CD4-positive, alpha-beta T cell (primary cell): Measurements from ENCODE around the gene KRTAP5-8. TPM values are rescaled to one million over a fixed set of nuclear protein-coding genes. Genes with fewer than 3 reads are reported as not detected.
"Not testable (repeated sequence)": the region's sequence is repeated elsewhere in the genome, so short reads cannot be mapped to it uniquely, and the experiment has no call there.

Experiments
- ATAC-seq: fragments of 200-7000 bp; cut with Tn5 transposase; one replicate; pipeline ENCODE4 v1.10.0; 2022; ENCODE audit warnings: mild to moderate bottlenecking; ENCODE audit not compliant: poor library complexity
- CTCF ChIA-PET: fragments of 350-600 bp; sonication (Branson Sonifier 250); formaldehyde crosslinking; loops from one replicate; lab custom pipeline; 2021; ENCODE audit warnings: antibody characterized with exemption, inconsistent platforms; lab: Charles Lee
- POLR2A ChIA-PET: fragments of 350-600 bp; sonication (Branson Sonifier 250); formaldehyde crosslinking; loops from one replicate; lab custom pipeline; 2021; ENCODE audit warnings: antibody characterized with exemption, inconsistent platforms; lab: Charles Lee
- DNase-seq, 14 experiments: peaks; one replicate each; pipeline ENCODE4 v3.0.0-alpha.2; 2013 to 2020; ENCODE audit warnings: mixed read lengths in 2 of 14
- H3K27ac ChIP-seq, 2 donors: one replicate each; pipeline versions ENCODE4 v1.5.1 to v1.7.0; 2013; ENCODE audit warnings: low read length in 2 of 2, low read depth in 1 of 2, mild to moderate bottlenecking in 1 of 2
- H3K27me3 ChIP-seq, 2 experiments: 1 replicate in 1 of 2; 2 replicates in 1 of 2; pipeline versions ENCODE4 v1.6.1 to v1.7.0; 2013; ENCODE audit warnings: low read length in 2 of 2, control low read depth in 1 of 2, mild to moderate bottlenecking in 1 of 2, moderate library complexity in 1 of 2; ENCODE audit not compliant: insufficient read depth in 2 of 2, control insufficient read depth in 1 of 2
- H3K36me3 ChIP-seq: one replicate; pipeline ENCODE4 v1.6.1; 2013; ENCODE audit warnings: low read length, control low read depth; ENCODE audit not compliant: insufficient read depth
- H3K4me1 ChIP-seq: one replicate; pipeline ENCODE4 v1.6.1; 2013; ENCODE audit warnings: low read length, control low read depth; ENCODE audit not compliant: insufficient read depth
- H3K4me3 ChIP-seq: one replicate; pipeline ENCODE4 v1.5.1; 2013; ENCODE audit warnings: mild to moderate bottlenecking, low read length, moderate library complexity
- H3K9me3 ChIP-seq, 2 experiments: 1 replicate in 1 of 2; 2 replicates in 1 of 2; pipeline versions ENCODE4 v1.6.1 to v1.7.0; 2013; ENCODE audit warnings: low read length in 2 of 2, mild to moderate bottlenecking in 2 of 2, control low read depth in 1 of 2, moderate library complexity in 1 of 2; ENCODE audit not compliant: control insufficient read depth in 1 of 2, insufficient read depth in 1 of 2
- H3K27ac Mint-ChIP-seq: one replicate; pipeline ENCODE4 v1.8.0; 2020; ENCODE audit warnings: mixed read lengths
- H3K27me3 Mint-ChIP-seq: one replicate; pipeline ENCODE4 v1.8.0; 2021; ENCODE audit warnings: mixed read lengths
- H3K36me3 Mint-ChIP-seq: one replicate; pipeline ENCODE4 v1.8.0; 2021; ENCODE audit warnings: low read depth, mixed read lengths
- H3K4me1 Mint-ChIP-seq: one replicate; pipeline ENCODE4 v1.8.0; 2021; ENCODE audit warnings: low read depth, mixed read lengths
- H3K4me3 Mint-ChIP-seq: one replicate; pipeline ENCODE4 v1.8.0; 2020; ENCODE audit warnings: mild to moderate bottlenecking, mixed read lengths
- H3K9me3 Mint-ChIP-seq: one replicate; pipeline ENCODE4 v1.8.0; 2020; ENCODE audit warnings: mixed read lengths
- intact Hi-C, 2 experiments: fragments of 100-400 bp; cut with DNase I in 1 of 2; cut with micrococcal nuclease in 1 of 2; formaldehyde crosslinking; loops; one replicate each; pipeline versions ENCODE4 v1.15.1 to v1.9.0; 2023 to 2025; cut with DNase I, micrococcal nuclease
- total RNA-seq, 174 experiments: library from RNA in 2 of 174; stranded (reverse) in 2 of 174; gene quantifications; one replicate each; pipeline ENCODE4 v1.2.3 and lab custom pipeline; 2021 to 2026
- TF ChIP-seq, protein P1 (sequence below): fragments of 200-600 bp; IDR thresholded peaks from one replicate; pipeline ENCODE4 v1.8.0; 2022; ENCODE audit warnings: antibody characterized with exemption, mild to moderate bottlenecking

Gene KRTAP5-8
- total RNA-seq, 2 experiments from 2014 or later = not detected

DNA sequence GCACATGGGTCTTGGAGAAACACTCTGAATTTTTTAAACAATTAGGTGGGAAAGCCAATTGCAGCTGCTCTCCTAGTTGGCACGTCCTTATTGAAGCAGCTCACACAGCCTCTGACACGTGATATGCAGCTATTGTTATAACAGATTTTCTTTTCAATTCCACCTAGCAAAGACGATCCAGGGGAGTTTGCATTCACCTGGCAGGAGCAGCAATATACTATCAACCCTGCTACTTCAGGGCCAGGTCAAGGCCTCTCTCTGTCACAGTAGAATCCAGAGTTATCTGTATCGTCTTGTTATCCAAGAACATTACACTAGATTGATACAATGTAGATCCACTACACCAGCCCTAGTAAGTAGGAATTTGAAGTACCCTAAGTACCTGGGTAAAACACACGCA lies 36.6 kb downstream of the KRTAP5-8 start:
- Mint-ChIP-seq H3K4me1 (no peaks in the 10 kb centered on the region), H3K27ac (no peak overlapping the region), H3K9me3 (no peaks in the 10 kb centered on the region), H3K27me3 (peaks cover 12% of the 10 kb centered on the region), H3K36me3 (no peaks in the 10 kb centered on the region), H3K4me3 (no peak overlapping the region)
- ATAC-seq (no peak), DNase-seq (no peak)
- TF ChIP-seq, protein P1, sequence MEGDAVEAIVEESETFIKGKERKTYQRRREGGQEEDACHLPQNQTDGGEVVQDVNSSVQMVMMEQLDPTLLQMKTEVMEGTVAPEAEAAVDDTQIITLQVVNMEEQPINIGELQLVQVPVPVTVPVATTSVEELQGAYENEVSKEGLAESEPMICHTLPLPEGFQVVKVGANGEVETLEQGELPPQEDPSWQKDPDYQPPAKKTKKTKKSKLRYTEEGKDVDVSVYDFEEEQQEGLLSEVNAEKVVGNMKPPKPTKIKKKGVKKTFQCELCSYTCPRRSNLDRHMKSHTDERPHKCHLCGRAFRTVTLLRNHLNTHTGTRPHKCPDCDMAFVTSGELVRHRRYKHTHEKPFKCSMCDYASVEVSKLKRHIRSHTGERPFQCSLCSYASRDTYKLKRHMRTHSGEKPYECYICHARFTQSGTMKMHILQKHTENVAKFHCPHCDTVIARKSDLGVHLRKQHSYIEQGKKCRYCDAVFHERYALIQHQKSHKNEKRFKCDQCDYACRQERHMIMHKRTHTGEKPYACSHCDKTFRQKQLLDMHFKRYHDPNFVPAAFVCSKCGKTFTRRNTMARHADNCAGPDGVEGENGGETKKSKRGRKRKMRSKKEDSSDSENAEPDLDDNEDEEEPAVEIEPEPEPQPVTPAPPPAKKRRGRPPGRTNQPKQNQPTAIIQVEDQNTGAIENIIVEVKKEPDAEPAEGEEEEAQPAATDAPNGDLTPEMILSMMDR = no peak
- Histone ChIP-seq H3K27me3 (no peaks in the 10 kb centered on the region), H3K36me3 (no peaks in the 10 kb centered on the region), H3K9me3 (no peaks in the 10 kb centered on the region), H3K4me3 (no peak overlapping the region), H3K4me1 (no peaks in the 10 kb centered on the region), H3K27ac (no peak overlapping the region)
- ChIA-PET POLR2A (no interaction called here), CTCF (no interaction called here)
- intact Hi-C loops = no loop called here

DNA sequence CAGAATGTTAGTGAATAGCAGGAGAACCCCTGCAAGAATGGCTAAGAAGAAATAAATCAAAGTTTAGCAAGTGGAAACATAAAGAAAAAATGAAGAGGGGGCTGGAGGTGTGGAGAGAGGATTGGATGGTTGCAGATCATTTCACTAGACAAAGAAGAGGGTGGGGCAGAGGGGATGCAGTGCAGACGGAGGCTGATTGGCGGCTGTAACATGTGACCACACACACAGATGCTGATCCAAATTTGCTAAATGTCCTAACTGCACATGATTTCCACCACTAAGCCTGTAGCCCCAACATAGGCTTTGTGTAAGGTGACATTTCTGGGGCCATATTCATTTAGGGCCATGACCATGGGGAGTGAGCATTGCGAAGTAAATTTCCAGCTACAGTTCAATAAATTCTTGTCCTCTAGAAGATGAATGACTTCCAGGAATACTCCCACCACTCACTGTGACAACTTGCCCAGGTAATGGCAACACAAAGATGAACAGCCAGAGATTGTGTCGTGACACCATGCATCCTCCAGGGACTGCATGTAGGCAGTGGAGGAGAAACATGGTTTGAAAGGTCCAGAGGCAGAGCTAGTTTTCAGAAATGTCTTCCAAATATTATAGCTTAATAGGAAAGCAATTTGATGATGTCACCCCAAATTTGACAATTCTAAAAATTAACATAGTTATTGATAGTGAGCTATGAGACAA lies 38.0 kb downstream of the KRTAP5-8 start:
- Histone ChIP-seq H3K36me3 (no peaks in the 10 kb centered on the region), H3K27me3 (peaks cover 0 to 4% of the 10 kb centered on the region in 2 experiments), H3K4me1 (no peaks in the 10 kb centered on the region), H3K27ac (no peak overlapping the region), H3K4me3 (no peak overlapping the region), H3K9me3 (no peaks in the 10 kb centered on the region)
- ATAC-seq (no peak), DNase-seq (no peak)
- TF ChIP-seq, protein P1 = no peak
- ChIA-PET CTCF (no interaction called here), POLR2A (no interaction called here)
- H3K36me3 Mint-ChIP-seq = no peaks in the 10 kb centered on the region
- no peaks in the 10 kb centered on the region for H3K9me3 Mint-ChIP-seq
- H3K4me1 Mint-ChIP-seq = no peaks in the 10 kb centered on the region
- H3K27me3 Mint-ChIP-seq = peaks cover 13% of the 10 kb centered on the region
- no peak overlapping the region for H3K27ac Mint-ChIP-seq
- intact Hi-C loops = no loop called here
- H3K4me3 Mint-ChIP-seq = no peak overlapping the region

DNA sequence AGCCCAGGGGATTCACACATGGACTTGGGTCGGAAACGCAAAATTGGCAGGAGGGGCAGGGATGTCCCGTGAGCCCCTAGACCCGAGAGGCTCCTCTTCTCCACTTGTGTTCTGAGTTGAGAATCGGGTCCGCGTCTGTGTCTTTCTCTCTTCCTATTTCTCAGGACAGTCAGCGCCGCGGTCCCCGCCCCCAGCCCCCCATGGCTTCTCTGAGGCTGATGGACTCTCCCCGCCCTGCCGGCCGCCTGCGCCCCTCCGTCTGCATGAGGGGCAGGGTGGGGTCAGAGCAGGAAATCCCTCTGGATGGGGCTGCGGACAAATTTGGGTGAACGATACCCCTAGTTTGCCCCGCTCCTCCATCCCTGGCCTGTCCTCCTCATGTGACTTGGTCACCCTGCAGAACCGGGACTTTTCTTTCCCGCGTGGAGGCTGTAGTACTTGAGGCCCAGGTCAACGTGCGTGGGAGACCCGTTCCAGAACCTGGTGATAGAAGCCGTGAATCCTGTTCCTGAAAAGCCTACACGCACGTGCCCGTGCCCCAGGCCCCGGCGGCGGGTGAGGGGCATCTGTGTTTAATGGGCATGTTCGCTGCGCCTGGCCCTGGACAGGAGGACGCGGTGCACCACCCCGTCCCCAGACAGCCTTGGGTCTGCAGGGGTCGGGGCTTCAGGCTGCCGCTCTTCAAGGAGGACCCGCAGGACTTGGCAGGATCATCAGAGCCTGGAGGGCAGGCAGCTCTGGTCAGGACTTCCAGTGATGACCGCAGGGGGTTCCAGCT lies 39.1 kb downstream of the KRTAP5-8 start:
- H3K27me3 Mint-ChIP-seq = peaks cover 20% of the 10 kb centered on the region
- intact Hi-C loops, H3K36me3 Mint-ChIP-seq, H3K9me3 ChIP-seq, H3K4me3 ChIP-seq, H3K27me3 ChIP-seq, ATAC-seq, H3K4me1 Mint-ChIP-seq, DNase-seq, POLR2A ChIA-PET, CTCF ChIA-PET, H3K27ac ChIP-seq, H3K36me3 ChIP-seq, H3K9me3 Mint-ChIP-seq, H3K27ac Mint-ChIP-seq, H3K4me1 ChIP-seq, H3K4me3 Mint-ChIP-seq: not testable (repeated sequence)
